Vagina (tissue), 2 donors: ENCODE measurements around the gene OPHN1.
"Not testable (repeated sequence)": the region's sequence is repeated elsewhere in the genome, so short reads cannot be mapped to it uniquely, and the experiment has no call there.

ENCODE experiments used
- CTCF ChIP-seq, 3 experiments: fragments of 450-650 bp in 2 of 3; fragments of 200-600 bp in 1 of 3; sonication (generic) in 1 of 3; IDR thresholded peaks; one replicate each; pipeline ENCODE4 v1.5.1; 2017 to 2019; ENCODE audit warnings: antibody characterized with exemption in 3 of 3, mild to moderate bottlenecking in 2 of 3, moderate library complexity in 2 of 3
- POLR2A ChIP-seq, 2 donors: fragments of 450-650 bp; IDR thresholded peaks; one replicate each; pipeline ENCODE4 v1.6.1; 2017; ENCODE audit warnings: antibody characterized with exemption in 2 of 2, mild to moderate bottlenecking in 2 of 2, moderate library complexity in 2 of 2
- POLR2AphosphoS5 ChIP-seq, 2 donors: sonication (generic); formaldehyde crosslinking; IDR thresholded peaks; one replicate each; pipeline ENCODE4 v1.9.0; 2017; ENCODE audit warnings: antibody characterized with exemption in 2 of 2, mild to moderate bottlenecking in 2 of 2, low read depth in 1 of 2; ENCODE audit not compliant: insufficient read depth in 1 of 2

- not testable (repeated sequence) for TF ChIP-seq POLR2A (IDR thresholded peaks at IDR 0.05); CTCF (IDR thresholded peaks at IDR 0.05); POLR2AphosphoS5 (IDR thresholded peaks at IDR 0.05; ENCODE audit: insufficient read depth in 1 of 2, low read depth in 1 of 2)
Observed at GRCh38 chrX:68078801-68079200, 354.5 kb downstream of the OPHN1 start.
